ENCODE measurements around the gene TASL.

GRCh38 chrX:30568136-30568535, 9.4 kb downstream of the TASL start:
- TF ChIP-seq CTCF (IDR thresholded peaks at IDR 0.05) (no peak), ZFX (IDR thresholded peaks at IDR 0.05; ENCODE audit: borderline replicate concordance) (no peak)

Data from 22Rv1 (cell line).